Activated effector memory CD4-positive, alpha-beta T cell treated with anti-CD3 and anti-CD28 coated beads, Interleukin-2, amount 50 U/mL, for 16 hours (primary cell): Measurements from ENCODE around the gene THAP4.
"Not testable (repeated sequence)": the region's sequence is repeated elsewhere in the genome, so short reads cannot be mapped to it uniquely, and the experiment has no call there.

Experiments used
- DNase-seq: peaks from one replicate; pipeline ENCODE4 v3.0.0-alpha.2; 2020

THAP4 gene

GRCh38 chr2:241577413-241578122 lies 59.4 kb downstream of the THAP4 start:
- no peak for DNase-seq

- DNase-seq = no peak
Measured at GRCh38 chr2:241576293-241576654, 60.7 kb downstream of the THAP4 start.

GRCh38 chr2:241575624-241576292 lies 61.2 kb downstream of the THAP4 start:
- DNase-seq = no peak

- no peak for DNase-seq
Measured at GRCh38 chr2:241574911-241575623, 61.9 kb downstream of the THAP4 start.

GRCh38 chr2:241573741-241574140 lies 63.2 kb downstream of the THAP4 start:
- no peak for DNase-seq

- not testable (repeated sequence) for DNase-seq
Measured at GRCh38 chr2:241572915-241573651, 63.9 kb downstream of the THAP4 start.

- DNase-seq = no peak
Measured at GRCh38 chr2:241571821-241572620, 64.9 kb downstream of the THAP4 start.

- DNase-seq = no peak
Measured at GRCh38 chr2:241570961-241571581, 65.9 kb downstream of the THAP4 start.

- DNase-seq = no peak
Measured at GRCh38 chr2:241569831-241570281, 67.1 kb downstream of the THAP4 start.

- no peak for DNase-seq
Measured at GRCh38 chr2:241568726-241569125, 68.2 kb downstream of the THAP4 start.

- no peak for DNase-seq
Measured at GRCh38 chr2:241567776-241568175, 69.2 kb downstream of the THAP4 start.

- DNase-seq = not testable (repeated sequence)
Measured at GRCh38 chr2:241567266-241567665, 69.7 kb downstream of the THAP4 start.

GRCh38 chr2:241566468-241566867 lies 70.5 kb downstream of the THAP4 start:
- DNase-seq = no peak

GRCh38 chr2:241566021-241566420 lies 70.9 kb downstream of the THAP4 start:
- DNase-seq = not testable (repeated sequence)

GRCh38 chr2:241565411-241565810 lies 71.5 kb downstream of the THAP4 start:
- no peak for DNase-seq

GRCh38 chr2:241564596-241565410 lies 72.2 kb downstream of the THAP4 start:
- DNase-seq = peak; percentile 55

GRCh38 chr2:241563981-241564595 lies 72.9 kb downstream of the THAP4 start:
- DNase-seq = no peak

- no peak for DNase-seq
Measured at GRCh38 chr2:241563571-241563980, 73.4 kb downstream of the THAP4 start.

- DNase-seq = no peak
Measured at GRCh38 chr2:241563031-241563507, 73.9 kb downstream of the THAP4 start.

- no peak for DNase-seq
Measured at GRCh38 chr2:241562269-241562891, 74.6 kb downstream of the THAP4 start.
